H1 (cell line): Measurements from ENCODE around the gene GPR150.

ENCODE experiments used
- ATF3 ChIP-seq: IDR thresholded peaks from 2 replicates; pipeline ENCODE4 v1.6.1; 2011; ENCODE audit warnings: low read depth, mild to moderate bottlenecking, low read length; ENCODE audit not compliant: insufficient read depth
- CTCF ChIP-seq, 3 experiments: IDR thresholded peaks; 1 replicate in 2 of 3; 2 replicates in 1 of 3; pipeline versions ENCODE4 v1.5.1 to v1.6.1; 2011; ENCODE audit warnings: low read length in 3 of 3, mild to moderate bottlenecking in 3 of 3, inconsistent platforms in 2 of 3, low read depth in 1 of 3, moderate library complexity in 1 of 3; ENCODE audit not compliant: insufficient read depth in 1 of 3; ENCODE audit errors: control extremely low read depth in 1 of 3
- KDM1A ChIP-seq: fragments of 200-600, 300-600 bp; sonication (generic); IDR thresholded peaks from 2 replicates; pipeline ENCODE4 v1.7.1; 2016; ENCODE audit warnings: mild to moderate bottlenecking, low read length, borderline replicate concordance
- POLR2A ChIP-seq, 2 experiments: IDR thresholded peaks; 1 replicate in 1 of 2; 2 replicates in 1 of 2; pipeline ENCODE4 v1.6.1; 2011; ENCODE audit warnings: low read depth in 2 of 2, low read length in 2 of 2, mild to moderate bottlenecking in 2 of 2; ENCODE audit errors: control extremely low read depth in 1 of 2
- RNF2 ChIP-seq: fragments of 200-900, 300-1000 bp; sonication (generic); IDR thresholded peaks from 2 replicates; pipeline ENCODE4 v1.7.1; 2016; ENCODE audit warnings: borderline replicate concordance, low read depth, mild to moderate bottlenecking, antibody characterized with exemption, low read length; ENCODE audit not compliant: poor library complexity, severe bottlenecking; ENCODE audit errors: missing control alignments
- TAF1 ChIP-seq: IDR thresholded peaks from 2 replicates; pipeline ENCODE4 v1.6.1; 2011; ENCODE audit warnings: mild to moderate bottlenecking, low read depth, low read length
- TCF12 ChIP-seq: IDR thresholded peaks from 2 replicates; pipeline ENCODE4 v1.6.1; 2011; ENCODE audit warnings: low read depth, mild to moderate bottlenecking, low read length
- YY1 ChIP-seq: IDR thresholded peaks from 2 replicates; pipeline ENCODE4 v1.6.1; 2011; ENCODE audit warnings: low read depth, mild to moderate bottlenecking, low read length
- ZNF274 ChIP-seq: IDR thresholded peaks from 2 replicates; pipeline ENCODE4 v1.7.0; 2012; ENCODE audit warnings: low read length, borderline replicate concordance; ENCODE audit errors: extremely low read depth

- no peak for TF ChIP-seq CTCF (IDR thresholded peaks at IDR 0.05; ENCODE audit: control extremely low read depth in 1 of 3, insufficient read depth in 1 of 3, low read depth in 1 of 3, low read length in 3 of 3)
- no peak for TF ChIP-seq POLR2A (IDR thresholded peaks at IDR 0.05; ENCODE audit: control extremely low read depth in 1 of 2, low read depth in 2 of 2, low read length in 2 of 2)
- no peak for TF ChIP-seq ATF3
- no peak for TF ChIP-seq KDM1A
- no peak for TF ChIP-seq RNF2
- TF ChIP-seq TCF12: no peak
- no peak for TF ChIP-seq YY1
- TF ChIP-seq TAF1: no peak
- TF ChIP-seq ZNF274: no peak
These were observed 14.2 kb downstream of the GPR150 start for GRCh38 chr5:95634081-95634480.
